ENCODE measurements around the gene ACTBL2. TPM values are rescaled to one million over a fixed set of nuclear protein-coding genes. Genes with fewer than 3 reads are reported as not detected.

ACTBL2 gene
- total and polyA plus RNA-seq, 12 donors, result not detected

DNA sequence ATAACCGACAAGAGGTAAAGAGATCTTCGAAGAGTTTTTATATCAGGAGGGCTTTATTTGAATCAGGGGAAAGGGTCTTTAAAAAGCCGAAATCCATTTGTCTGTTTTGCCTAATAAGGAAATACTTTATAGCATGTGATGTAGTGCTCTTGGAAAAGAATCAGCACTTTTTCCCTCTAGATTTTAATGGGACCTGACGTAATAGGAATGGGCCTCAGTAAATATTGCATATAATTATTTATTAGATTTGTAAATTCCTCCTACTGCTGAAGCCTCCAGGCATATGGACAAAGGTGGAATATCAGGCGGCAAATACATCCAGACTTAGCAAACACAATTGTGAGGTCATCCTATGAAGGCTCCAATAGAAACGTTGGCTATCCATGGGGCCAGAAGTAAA is 50.9 kb downstream of the ACTBL2 start:
- no peaks in the 10 kb centered on the region for H3K27me3 ChIP-seq
- intact Hi-C loops (cut with DNase I), result loop anchor here (5.0 to 10.0 kb wide), 2 partner anchors 129 to 137 kb away; no protein-coding TSS in a partner anchor
- no peak for TF ChIP-seq POLR2A (IDR thresholded peaks at IDR 0.05)
- TF ChIP-seq, protein P1, sequence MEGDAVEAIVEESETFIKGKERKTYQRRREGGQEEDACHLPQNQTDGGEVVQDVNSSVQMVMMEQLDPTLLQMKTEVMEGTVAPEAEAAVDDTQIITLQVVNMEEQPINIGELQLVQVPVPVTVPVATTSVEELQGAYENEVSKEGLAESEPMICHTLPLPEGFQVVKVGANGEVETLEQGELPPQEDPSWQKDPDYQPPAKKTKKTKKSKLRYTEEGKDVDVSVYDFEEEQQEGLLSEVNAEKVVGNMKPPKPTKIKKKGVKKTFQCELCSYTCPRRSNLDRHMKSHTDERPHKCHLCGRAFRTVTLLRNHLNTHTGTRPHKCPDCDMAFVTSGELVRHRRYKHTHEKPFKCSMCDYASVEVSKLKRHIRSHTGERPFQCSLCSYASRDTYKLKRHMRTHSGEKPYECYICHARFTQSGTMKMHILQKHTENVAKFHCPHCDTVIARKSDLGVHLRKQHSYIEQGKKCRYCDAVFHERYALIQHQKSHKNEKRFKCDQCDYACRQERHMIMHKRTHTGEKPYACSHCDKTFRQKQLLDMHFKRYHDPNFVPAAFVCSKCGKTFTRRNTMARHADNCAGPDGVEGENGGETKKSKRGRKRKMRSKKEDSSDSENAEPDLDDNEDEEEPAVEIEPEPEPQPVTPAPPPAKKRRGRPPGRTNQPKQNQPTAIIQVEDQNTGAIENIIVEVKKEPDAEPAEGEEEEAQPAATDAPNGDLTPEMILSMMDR (IDR thresholded peaks at IDR 0.05), result no peak
- WGBS, 4 donors, result 72 to 81% (median 76%) methylated on average over 6 of the region's 6 CpGs
- no peaks in the 10 kb centered on the region for H3K36me3 ChIP-seq (replicated peaks in 1 of 2)
- H3K9me3 ChIP-seq (replicated peaks in 1 of 3), result no peaks in the 10 kb centered on the region
- H3K27ac ChIP-seq, result no peak overlapping the region
- DNase-seq, result no peak
- H3K4me3 ChIP-seq, result no peak overlapping the region
- H3K4me1 ChIP-seq (replicated peaks in 1 of 2), result no peaks in the 10 kb centered on the region
